ENCODE measurements around the gene CDON. TPM values are rescaled to one million over a fixed set of nuclear protein-coding genes. Genes with fewer than 3 reads are reported as not detected.

The CDON gene
- total and polyA plus RNA-seq, 2 donors (not counting 3 experiments of a cell fraction or from before 2014, with no cell fraction given), result 1.6 to 3.8 TPM

DNA sequence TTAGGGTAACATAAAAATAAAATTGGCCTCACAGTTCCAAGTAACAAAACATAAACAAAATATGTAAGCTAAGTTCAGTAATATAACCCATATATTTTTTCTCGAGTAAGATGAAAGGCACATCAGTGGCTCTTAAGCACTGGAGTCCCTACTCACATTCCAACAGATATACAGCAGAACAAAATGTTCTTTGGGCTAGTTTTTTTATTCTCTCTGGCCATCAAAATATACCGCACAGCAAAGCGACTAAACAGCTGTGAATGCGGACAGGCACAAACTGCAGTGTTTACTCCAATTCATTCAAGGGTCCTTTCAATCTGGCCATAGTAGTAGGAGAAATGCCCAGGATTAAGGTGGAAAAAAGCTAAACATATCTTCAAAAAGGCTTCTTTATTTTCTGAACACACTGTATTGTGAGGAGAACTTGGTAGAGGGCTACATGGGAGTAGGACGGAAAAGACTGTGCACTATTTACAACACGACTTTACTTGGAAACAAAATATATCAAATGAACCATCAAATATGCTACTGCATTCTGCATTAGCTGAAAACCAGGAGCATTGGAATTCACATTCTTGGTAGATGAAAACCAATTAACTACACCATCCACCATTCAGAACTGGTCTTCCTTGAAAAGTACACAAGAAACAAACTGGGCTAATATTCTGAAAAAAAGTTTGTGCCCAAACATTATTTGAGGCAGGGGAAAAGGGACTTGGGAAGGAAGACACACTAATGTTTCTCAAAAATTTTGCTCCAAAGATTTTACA, 4.4 kb downstream of the CDON start:
- TF ChIP-seq MYC (IDR thresholded peaks at IDR 0.05; ENCODE audit: low read depth, low read length), result no peak
- TF ChIP-seq POLR2A (IDR thresholded peaks at IDR 0.05; ENCODE audit: low read depth, low read length), result no peak
- TF ChIP-seq, protein P1, sequence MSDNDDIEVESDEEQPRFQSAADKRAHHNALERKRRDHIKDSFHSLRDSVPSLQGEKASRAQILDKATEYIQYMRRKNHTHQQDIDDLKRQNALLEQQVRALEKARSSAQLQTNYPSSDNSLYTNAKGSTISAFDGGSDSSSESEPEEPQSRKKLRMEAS (IDR thresholded peaks at IDR 0.05; ENCODE audit: insufficient read depth, insufficient read length), result no peak
- TF ChIP-seq, protein P2, sequence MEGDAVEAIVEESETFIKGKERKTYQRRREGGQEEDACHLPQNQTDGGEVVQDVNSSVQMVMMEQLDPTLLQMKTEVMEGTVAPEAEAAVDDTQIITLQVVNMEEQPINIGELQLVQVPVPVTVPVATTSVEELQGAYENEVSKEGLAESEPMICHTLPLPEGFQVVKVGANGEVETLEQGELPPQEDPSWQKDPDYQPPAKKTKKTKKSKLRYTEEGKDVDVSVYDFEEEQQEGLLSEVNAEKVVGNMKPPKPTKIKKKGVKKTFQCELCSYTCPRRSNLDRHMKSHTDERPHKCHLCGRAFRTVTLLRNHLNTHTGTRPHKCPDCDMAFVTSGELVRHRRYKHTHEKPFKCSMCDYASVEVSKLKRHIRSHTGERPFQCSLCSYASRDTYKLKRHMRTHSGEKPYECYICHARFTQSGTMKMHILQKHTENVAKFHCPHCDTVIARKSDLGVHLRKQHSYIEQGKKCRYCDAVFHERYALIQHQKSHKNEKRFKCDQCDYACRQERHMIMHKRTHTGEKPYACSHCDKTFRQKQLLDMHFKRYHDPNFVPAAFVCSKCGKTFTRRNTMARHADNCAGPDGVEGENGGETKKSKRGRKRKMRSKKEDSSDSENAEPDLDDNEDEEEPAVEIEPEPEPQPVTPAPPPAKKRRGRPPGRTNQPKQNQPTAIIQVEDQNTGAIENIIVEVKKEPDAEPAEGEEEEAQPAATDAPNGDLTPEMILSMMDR (IDR thresholded peaks at IDR 0.05; ENCODE audit: extremely low read depth in 1 of 2, insufficient read depth in 1 of 2, low read depth in 1 of 2, low read length in 2 of 2), result no peak
- TF ChIP-seq GATA2 (IDR thresholded peaks at IDR 0.05; ENCODE audit: insufficient read depth, insufficient read length, low read depth, low read length), result no peak
- TF ChIP-seq EZH2 (IDR thresholded peaks at IDR 0.05; ENCODE audit: borderline replicate concordance, low read depth, low read length, severe bottlenecking), result no peak
- no peak for TF ChIP-seq JUN (IDR thresholded peaks at IDR 0.05; ENCODE audit: borderline replicate concordance, insufficient read depth, insufficient read length, low read depth)
- no peak for TF ChIP-seq FOS (IDR thresholded peaks at IDR 0.05; ENCODE audit: borderline replicate concordance, insufficient read depth, low read length)
- TF ChIP-seq POLR2AphosphoS5 (IDR thresholded peaks at IDR 0.05; ENCODE audit: insufficient read depth, low read depth, low read length), result no peak
- no peak overlapping the region for H3K27ac ChIP-seq (ENCODE audit: insufficient read depth, low read depth, low read length)
- no peaks in the 10 kb centered on the region for H3K79me2 ChIP-seq (ENCODE audit: control insufficient read depth, insufficient read depth, low read length)
- DNase-seq (ENCODE audit: low read depth, low spot score) (no peak), FAIRE-seq (no peak)
- BruUV-seq (replicated peaks), result no TSS peak
- dilution Hi-C loops (cut with MboI; ENCODE audit: extremely low pct_ligation_motif_present, low sequenced_read_pairs), result no loop called here
- H4K20me1 ChIP-seq (replicated peaks; ENCODE audit: control insufficient read depth, extremely low read depth, insufficient read depth, low read length), result no peaks in the 10 kb centered on the region
- H3K27me3 ChIP-seq (ENCODE audit: control insufficient read depth in 2 of 2, insufficient read depth in 2 of 2, low read length in 2 of 2), result peaks cover 24 to 31% of the 10 kb centered on the region in 2 experiments
- H3K4me2 ChIP-seq (ENCODE audit: insufficient read depth, low read length), result no peak overlapping the region
- peaks cover 7% of the 10 kb centered on the region for H3K4me1 ChIP-seq (ENCODE audit: control insufficient read depth, extremely low read depth, insufficient read depth, low read length)
- intact Hi-C loops (cut with micrococcal nuclease), result no loop called here
- no peaks in the 10 kb centered on the region for H3K9me1 ChIP-seq (replicated peaks; ENCODE audit: control insufficient read depth, extremely low read depth, insufficient read depth, low read length)
- no peak overlapping the region for H3K9ac ChIP-seq (replicated peaks; ENCODE audit: extremely low read depth, insufficient read depth, low read length)
- H2AFZ ChIP-seq (ENCODE audit: low read depth, low read length), result no peak overlapping the region
- POLR2A ChIA-PET, result no interaction called here
- no peaks in the 10 kb centered on the region for H3K36me3 ChIP-seq (ENCODE audit: control insufficient read depth in 2 of 2, extremely low read depth in 1 of 2, insufficient read depth in 2 of 2, low read length in 2 of 2)
- CTCF ChIA-PET, result interaction anchor here (0.9 kb wide), 2 partner anchors 11 to 116 kb away, joined by 4 read pairs; no protein-coding TSS in a partner anchor
- no peaks in the 10 kb centered on the region for H3K9me3 ChIP-seq (replicated peaks; ENCODE audit: control insufficient read depth, insufficient read depth, low read length)
- no peak overlapping the region for H3K4me3 ChIP-seq (replicated peaks in 1 of 3; ENCODE audit: insufficient read depth in 1 of 3, low read depth in 1 of 3, low read length in 3 of 3)
